CD4-positive, alpha-beta memory T cell (primary cell): ENCODE measurements around the gene FERMT3. TPM values are rescaled to one million over a fixed set of nuclear protein-coding genes. Genes with fewer than 3 reads are reported as not detected.

Experiments
- CTCF ChIA-PET: fragments of 350-600 bp; sonication (Branson Sonifier 250); formaldehyde crosslinking; loops from one replicate; lab custom pipeline; 2021; ENCODE audit warnings: inconsistent platforms; ENCODE audit not compliant: partially characterized antibody; lab: Charles Lee
- POLR2A ChIA-PET: fragments of 350-600 bp; sonication (Branson Sonifier 250); formaldehyde crosslinking; loops from one replicate; lab custom pipeline; 2021; ENCODE audit not compliant: partially characterized antibody; lab: Charles Lee
- DNase-seq, 5 donors: peaks; one replicate each; pipeline versions ENCODE4 v3.0.0 to v3.0.0-alpha.2; 2020 to 2022; ENCODE audit warnings: mixed read lengths in 1 of 5
- H3K27ac ChIP-seq: one replicate; pipeline ENCODE4 v1.7.0; 2013; ENCODE audit warnings: low read depth, low read length
- H3K27me3 ChIP-seq: 2 replicates; pipeline ENCODE4 v1.7.0; 2013; ENCODE audit warnings: mild to moderate bottlenecking, low read length, moderate library complexity; ENCODE audit not compliant: insufficient read depth
- H3K36me3 ChIP-seq: 2 replicates; pipeline ENCODE4 v1.7.0; 2013; ENCODE audit warnings: mild to moderate bottlenecking, low read length, moderate library complexity; ENCODE audit not compliant: insufficient read depth
- H3K4me1 ChIP-seq: 2 replicates; pipeline ENCODE4 v1.7.0; 2013; ENCODE audit warnings: mild to moderate bottlenecking, low read length, moderate library complexity; ENCODE audit not compliant: insufficient read depth
- H3K4me3 ChIP-seq, 2 donors: one replicate each; pipeline ENCODE4 v1.7.0; 2013; ENCODE audit warnings: low read length in 2 of 2, mild to moderate bottlenecking in 1 of 2
- H3K9me3 ChIP-seq, 2 donors: one replicate each; pipeline ENCODE4 v1.7.0; 2013; ENCODE audit warnings: low read length in 2 of 2, control low read depth in 1 of 2; ENCODE audit not compliant: control insufficient read depth in 1 of 2
- H3K27ac Mint-ChIP-seq, 7 donors: one replicate each; pipeline ENCODE4 v1.8.0; 2020 to 2021; ENCODE audit warnings: mixed read lengths in 7 of 7, mild to moderate bottlenecking in 6 of 7, inconsistent platforms in 3 of 7, moderate library complexity in 3 of 7
- H3K27me3 Mint-ChIP-seq, 2 donors: one replicate each; pipeline ENCODE4 v1.8.0; 2020 to 2021; ENCODE audit warnings: mixed read lengths in 2 of 2
- H3K36me3 Mint-ChIP-seq, 2 donors: one replicate each; pipeline ENCODE4 v1.8.0; 2020 to 2021; ENCODE audit warnings: mixed read lengths in 2 of 2, inconsistent platforms in 1 of 2, mild to moderate bottlenecking in 1 of 2
- H3K4me1 Mint-ChIP-seq, 4 donors: one replicate each; pipeline ENCODE4 v1.8.0; 2020 to 2021; ENCODE audit warnings: mixed read lengths in 4 of 4, mild to moderate bottlenecking in 1 of 4
- H3K4me3 Mint-ChIP-seq, 8 donors: one replicate each; pipeline ENCODE4 v1.8.0; 2020 to 2021; ENCODE audit warnings: mixed read lengths in 8 of 8, mild to moderate bottlenecking in 7 of 8, moderate library complexity in 6 of 8, inconsistent platforms in 3 of 8
- H3K9me3 Mint-ChIP-seq, 8 donors: one replicate each; pipeline ENCODE4 v1.8.0; 2020 to 2021; ENCODE audit warnings: mixed read lengths in 8 of 8, mild to moderate bottlenecking in 5 of 8, inconsistent platforms in 3 of 8, moderate library complexity in 1 of 8
- intact Hi-C: fragments of 100-400 bp; cut with micrococcal nuclease; formaldehyde crosslinking; loops from one replicate; pipeline ENCODE4 v1.15.1; 2023
- polyA plus RNA-seq, 2 donors: library from polyadenylated mRNA; unstranded; fragments of 300-500 nt; fragmentation: Illumina TruSeq; gene quantifications; one replicate each; pipeline ENCODE4 v1.2.3, GENCODE V29; 2021
- total RNA-seq, 2 experiments: library from RNA; stranded (reverse); gene quantifications; one replicate each; pipeline ENCODE4 v1.2.3, GENCODE V29; 2021

The FERMT3 gene
- total and polyA plus RNA-seq, 4 experiments from 2014 or later, result 149 to 202 (median 175) TPM

DNA sequence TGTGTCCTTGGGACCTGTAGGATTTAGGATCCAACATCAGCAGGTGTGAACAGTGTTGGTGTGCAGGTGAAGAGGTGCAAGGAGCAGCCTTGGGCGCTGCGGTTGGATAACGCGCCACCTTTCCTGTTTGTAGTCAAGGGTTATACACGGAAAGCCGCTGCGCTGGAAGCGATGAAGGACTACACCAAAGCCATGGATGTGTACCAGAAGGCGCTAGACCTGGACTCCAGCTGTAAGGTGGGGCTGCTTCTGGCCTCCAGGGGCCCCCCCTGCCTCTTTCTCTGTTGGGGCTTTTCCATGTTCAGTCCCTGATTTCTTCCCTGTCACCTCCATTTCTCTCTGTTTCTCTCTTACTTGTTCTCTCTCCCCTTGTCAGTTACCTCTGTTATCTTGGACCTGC is 3.5 kb upstream of the FERMT3 start:
- Mint-ChIP-seq H3K36me3 (peaks cover 27 to 61% of the 10 kb centered on the region in 2 donors), H3K27me3 (no peaks in the 10 kb centered on the region), H3K4me1 (peaks cover 13 to 50% (median 30%) of the 10 kb centered on the region in 4 donors), H3K4me3 (no peak overlapping the region), H3K27ac (peak overlapping the region in 3 of 7 donors; percentile 25 to 58 (median 34)), H3K9me3 (peaks cover 0 to 2% (median 0%) of the 10 kb centered on the region in 8 donors)
- ChIA-PET CTCF (interaction anchor here (3.4 to 9.7 kb wide), 8 partner anchors 8 to 129 kb away, joined by 25 to 367 read pairs (median 84); partner anchors contain the start of genes BAD, CATSPERZ, DNAJC4 and ESRRA), POLR2A (interaction anchor here (1.4 to 22.7 kb wide), 6 partner anchors 16 to 115 kb away, joined by 3 to 937 read pairs (median 152); partner anchors contain the start of genes CATSPERZ, DNAJC4, ESRRA and FKBP2)
- DNase-seq, result no peak
- Histone ChIP-seq H3K27ac (no peak overlapping the region), H3K4me1 (peaks cover 28% of the 10 kb centered on the region), H3K4me3 (no peak overlapping the region), H3K36me3 (peaks cover 45% of the 10 kb centered on the region), H3K27me3 (no peaks in the 10 kb centered on the region), H3K9me3 (no peaks in the 10 kb centered on the region)
- intact Hi-C loops, result no loop called here

DNA sequence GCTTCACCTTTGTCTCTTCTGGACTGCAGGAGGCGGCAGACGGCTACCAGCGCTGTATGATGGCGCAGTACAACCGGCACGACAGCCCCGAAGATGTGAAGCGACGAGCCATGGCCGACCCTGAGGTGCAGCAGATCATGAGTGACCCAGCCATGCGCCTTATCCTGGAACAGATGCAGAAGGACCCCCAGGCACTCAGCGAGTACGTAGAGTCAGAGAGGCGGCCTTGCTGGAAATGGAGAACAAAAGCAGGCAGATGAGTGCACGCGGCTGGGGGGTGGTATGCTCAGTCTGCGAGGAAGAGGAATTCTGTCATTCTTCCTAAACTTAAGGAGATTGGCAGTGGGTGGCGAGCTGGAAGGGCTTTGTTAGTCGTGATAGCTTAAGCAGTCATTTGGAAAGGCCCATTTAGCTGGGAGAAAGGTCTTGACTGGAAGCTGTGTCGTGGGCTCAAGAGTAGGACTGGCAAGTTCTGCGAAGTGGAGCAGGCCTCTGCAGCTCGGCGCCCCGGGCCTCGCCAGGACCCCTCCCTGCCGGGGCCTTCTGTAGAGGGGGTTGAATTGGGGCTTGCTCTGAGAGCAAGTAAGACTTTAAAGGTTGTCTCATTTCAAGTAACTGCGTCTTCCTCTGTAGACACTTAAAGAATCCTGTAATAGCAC is 3.0 kb upstream of the FERMT3 start:
- ChIA-PET POLR2A (interaction anchor here (1.1 to 22.7 kb wide), 6 partner anchors 17 to 114 kb away, joined by 3 to 937 read pairs (median 152); partner anchors contain the start of genes CATSPERZ, DNAJC4, ESRRA and FKBP2), CTCF (interaction anchor here (1.0 to 9.7 kb wide), 16 partner anchors 9 to 157 kb away, joined by 3 to 367 read pairs (median 26); partner anchors contain the start of genes BAD, CATSPERZ, DNAJC4 and ESRRA)
- no peaks in the 10 kb centered on the region for H3K27me3 Mint-ChIP-seq
- no peak overlapping the region for H3K27ac ChIP-seq
- H3K27ac Mint-ChIP-seq, result peak overlapping the region in 2 of 7 donors; percentile 46 to 58
- no peaks in the 10 kb centered on the region for H3K27me3 ChIP-seq
- peaks cover 40% of the 10 kb centered on the region for H3K36me3 ChIP-seq
- H3K9me3 Mint-ChIP-seq, result peaks cover 0 to 2% (median 0%) of the 10 kb centered on the region in 8 donors
- H3K4me3 Mint-ChIP-seq, result no peak overlapping the region
- DNase-seq, result no peak
- H3K4me1 Mint-ChIP-seq, result peaks cover 13 to 55% (median 33%) of the 10 kb centered on the region in 4 donors
- H3K4me1 ChIP-seq, result peaks cover 34% of the 10 kb centered on the region
- peaks cover 27 to 62% of the 10 kb centered on the region in 2 donors for H3K36me3 Mint-ChIP-seq
- H3K9me3 ChIP-seq, result no peaks in the 10 kb centered on the region
- no peak overlapping the region for H3K4me3 ChIP-seq
- intact Hi-C loops, result loop anchor here (1.0 kb wide), 6 partner anchors 18 to 128 kb away; partner anchors contain the start of genes NUDT22, PLCB3 and TRPT1

DNA sequence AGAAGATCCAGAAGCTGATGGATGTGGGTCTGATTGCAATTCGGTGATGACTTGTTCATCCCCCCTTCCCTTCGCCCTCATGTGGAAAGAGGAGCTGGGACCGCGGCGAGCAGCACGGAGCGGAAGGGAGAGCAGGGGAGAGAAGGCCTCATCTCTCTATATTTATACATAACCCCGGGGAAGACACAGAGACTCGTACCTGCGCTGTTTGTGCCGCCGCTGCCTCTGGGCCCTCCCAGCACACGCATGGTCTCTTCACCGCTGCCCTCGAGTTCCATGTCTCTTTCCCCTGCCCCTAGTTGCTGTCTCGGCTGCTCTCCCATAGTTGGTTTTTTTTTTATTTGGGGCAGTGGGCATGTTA is 2.5 kb upstream of the FERMT3 start:
- ChIA-PET CTCF (interaction anchor here (0.6 to 9.7 kb wide), 28 partner anchors 9 to 258 kb away, joined by 3 to 367 read pairs (median 6); partner anchors contain the start of genes BAD, CATSPERZ, DNAJC4 and ESRRA), POLR2A (interaction anchor here (0.7 to 22.7 kb wide), 13 partner anchors 9 to 1363 kb away, joined by 3 to 937 read pairs (median 8); partner anchors contain the start of genes BAD, CATSPERZ, DNAJC4 and ESRRA)
- no peak overlapping the region for H3K4me3 ChIP-seq
- H3K9me3 Mint-ChIP-seq, result peaks cover 0 to 2% (median 0%) of the 10 kb centered on the region in 8 donors
- H3K4me1 ChIP-seq, result peaks cover 39% of the 10 kb centered on the region
- peaks cover 14 to 60% (median 37%) of the 10 kb centered on the region in 4 donors for H3K4me1 Mint-ChIP-seq
- peaks cover 37% of the 10 kb centered on the region for H3K36me3 ChIP-seq
- H3K27ac ChIP-seq, result no peak overlapping the region
- no peaks in the 10 kb centered on the region for H3K27me3 ChIP-seq
- H3K9me3 ChIP-seq, result no peaks in the 10 kb centered on the region
- H3K4me3 Mint-ChIP-seq, result no peak overlapping the region
- peaks cover 27 to 66% of the 10 kb centered on the region in 2 donors for H3K36me3 Mint-ChIP-seq
- peak overlapping the region in 5 of 7 donors; percentile 85 to 95 (median 94) for H3K27ac Mint-ChIP-seq
- intact Hi-C loops, result loop anchor here (1.0 kb wide), 6 partner anchors 19 to 127 kb away; partner anchors contain the start of genes NUDT22, PLCB3 and TRPT1
- no peak for DNase-seq
- no peaks in the 10 kb centered on the region for H3K27me3 Mint-ChIP-seq

DNA sequence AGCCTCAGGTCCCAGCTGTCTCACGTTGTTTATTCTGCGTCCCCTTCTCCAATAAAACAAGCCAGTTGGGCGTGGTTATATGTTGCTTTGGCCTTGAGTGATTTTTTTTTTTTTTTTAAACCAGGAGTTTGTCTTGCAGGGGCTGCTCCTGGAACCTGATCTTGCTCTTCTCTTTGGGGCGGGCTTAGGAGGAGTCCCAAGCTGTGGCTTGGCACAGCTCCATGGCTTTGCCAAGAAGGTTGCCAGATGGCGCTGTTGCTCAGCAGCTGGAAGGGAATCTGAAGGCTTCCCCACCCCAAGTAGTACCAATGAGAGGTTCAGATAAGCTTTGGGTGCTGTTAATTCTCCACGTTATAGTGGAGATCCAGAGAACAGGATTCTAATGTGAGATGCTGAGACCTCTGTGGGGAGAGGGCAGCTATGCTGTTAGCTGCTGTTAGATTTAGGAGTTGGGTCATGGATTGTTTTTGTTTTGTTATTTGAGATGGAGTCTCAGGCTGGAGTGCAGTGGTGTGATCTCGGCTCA is 2.0 kb upstream of the FERMT3 start:
- no peak overlapping the region for H3K4me3 ChIP-seq
- ChIA-PET CTCF (interaction anchor here (0.6 to 9.7 kb wide), 32 partner anchors 10 to 258 kb away, joined by 3 to 367 read pairs (median 5); partner anchors contain the start of genes BAD, CATSPERZ, DNAJC4 and ESRRA), POLR2A (interaction anchor here (0.7 to 22.7 kb wide), 14 partner anchors 8 to 1363 kb away, joined by 3 to 937 read pairs (median 8); partner anchors contain the start of genes BAD, CATSPERZ, DNAJC4 and ESRRA)
- intact Hi-C loops, result loop anchor here (1.0 kb wide), 6 partner anchors 19 to 127 kb away; partner anchors contain the start of genes NUDT22, PLCB3 and TRPT1
- H3K27me3 ChIP-seq, result no peaks in the 10 kb centered on the region
- H3K4me1 ChIP-seq, result peaks cover 44% of the 10 kb centered on the region
- peaks cover 38% of the 10 kb centered on the region for H3K36me3 ChIP-seq
- Mint-ChIP-seq H3K27ac (peak overlapping the region; percentile 85 to 97 (median 94)), H3K27me3 (no peaks in the 10 kb centered on the region), H3K36me3 (peaks cover 27 to 70% of the 10 kb centered on the region in 2 donors), H3K9me3 (peaks cover 0 to 2% (median 0%) of the 10 kb centered on the region in 8 donors), H3K4me1 (peaks cover 16 to 64% (median 39%) of the 10 kb centered on the region in 4 donors), H3K4me3 (peak overlapping the region; percentile 62 to 89 (median 82))
- DNase-seq, result peak; percentile 85 to 90 (median 86)
- no peaks in the 10 kb centered on the region for H3K9me3 ChIP-seq
- H3K27ac ChIP-seq, result no peak overlapping the region

DNA sequence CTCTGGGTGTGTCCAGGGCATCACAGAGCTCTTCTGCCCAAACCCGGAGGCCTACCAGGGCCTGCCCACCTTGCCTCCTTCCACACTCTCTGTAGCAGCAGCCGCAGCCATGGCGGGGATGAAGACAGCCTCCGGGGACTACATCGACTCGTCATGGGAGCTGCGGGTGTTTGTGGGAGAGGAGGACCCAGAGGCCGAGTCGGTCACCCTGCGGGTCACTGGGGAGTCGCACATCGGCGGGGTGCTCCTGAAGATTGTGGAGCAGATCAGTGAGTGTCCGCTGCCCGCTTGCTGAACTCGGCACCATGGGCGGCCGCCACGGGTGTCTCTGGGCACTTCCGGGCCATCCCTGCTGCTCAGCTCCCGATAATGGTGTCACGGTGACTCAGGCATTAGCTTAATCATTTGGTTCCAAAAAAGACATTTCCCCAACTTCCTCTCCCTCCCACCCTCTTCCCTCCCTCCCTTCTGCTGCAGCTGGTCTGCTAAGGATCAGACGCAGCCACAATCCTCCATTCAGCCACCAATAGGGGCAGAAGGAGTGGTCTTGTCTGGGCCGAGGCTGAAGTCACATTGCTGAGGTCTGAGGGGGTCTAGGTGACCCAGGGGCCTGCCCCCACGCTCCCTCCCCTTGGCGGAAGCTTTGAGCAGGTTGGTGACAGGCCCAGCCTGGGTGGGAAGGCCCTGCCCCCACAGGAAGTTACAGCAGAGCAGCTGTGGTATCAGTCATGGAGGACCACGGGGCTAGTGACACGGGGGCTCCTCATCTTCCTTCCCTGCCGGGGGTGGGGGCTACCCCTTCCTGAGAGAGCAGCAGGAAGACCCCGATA is 950 bp downstream of the FERMT3 start:
- no peaks in the 10 kb centered on the region for H3K27me3 Mint-ChIP-seq

More for the DNA sequence above, 950 bp downstream of the FERMT3 start:
- peak; percentile 68 to 84 (median 71) for DNase-seq
- Mint-ChIP-seq H3K27ac (peak overlapping the region; percentile 92 to 96 (median 94)), H3K4me3 (peak overlapping the region; percentile 92 to 97 (median 93)), H3K36me3 (peaks cover 22 to 65% of the 10 kb centered on the region in 2 donors), H3K4me1 (peaks cover 16 to 70% (median 46%) of the 10 kb centered on the region in 4 donors), H3K9me3 (peaks cover 0 to 2% (median 0%) of the 10 kb centered on the region in 8 donors)
- Histone ChIP-seq H3K9me3 (no peaks in the 10 kb centered on the region), H3K27me3 (no peaks in the 10 kb centered on the region), H3K27ac (peak overlapping the region; percentile 90), H3K4me1 (peaks cover 44% of the 10 kb centered on the region), H3K36me3 (peaks cover 38% of the 10 kb centered on the region), H3K4me3 (peak overlapping the region; percentile 99)
- intact Hi-C loops, result loop anchor here (1.0 to 2.0 kb wide), 2 partner anchors 33 to 39 kb away; partner anchors contain the start of genes FKBP2 and PPP1R14B
- ChIA-PET CTCF (interaction anchor here (0.9 to 9.7 kb wide), 12 partner anchors 16 to 242 kb away, joined by 3 to 367 read pairs (median 56); partner anchors contain the start of genes BAD, CATSPERZ, DNAJC4 and ESRRA), POLR2A (interaction anchor here (0.6 to 22.7 kb wide), 22 partner anchors 12 to 1543 kb away, joined by 3 to 937 read pairs (median 6); partner anchors contain the start of genes BAD, C11orf98, CATSPERZ and CCDC88B)
